GM12878 (cell line): Measurements from ENCODE around the gene ZXDC. TPM values are rescaled to one million over a fixed set of nuclear protein-coding genes. Genes with fewer than 3 reads are reported as not detected.

Source experiments
- ATAC-seq: fragments of 200-7000 bp; cut with Tn5 transposase; 3 replicates; pipeline ENCODE4 v1.9.1; 2020; ENCODE audit warnings: mild to moderate bottlenecking, moderate library complexity
- BruUV-seq: library from RNA; stranded (reverse); fragments of 400-500 nt; replicated peaks from 2 replicates; lab custom pipeline; 2021; lab: Mats Ljungman, UMichigan
- CTCF ChIA-PET: fragments of 300-600 bp; sonication (Branson Sonifier 250); formaldehyde crosslinking; extraction: SDS; loops from one replicate; lab custom pipeline; 2021; ENCODE audit warnings: inconsistent platforms; lab: Yijun Ruan, JAX
- POLR2A ChIA-PET: fragments of 350-600 bp; formaldehyde crosslinking; extraction: SDS; loops from one replicate; lab custom pipeline; 2021; ENCODE audit warnings: inconsistent platforms; lab: Charles Lee
- RAD21 ChIA-PET: fragments of 300-600 bp; sonication (Branson Sonifier 250); formaldehyde crosslinking; loops from one replicate; lab custom pipeline; 2023; ENCODE audit warnings: antibody characterized with exemption; ENCODE audit not compliant: unreplicated experiment; lab: Charles Lee
- SMC1A ChIA-PET: fragments of 300-600 bp; sonication (Branson Sonifier 250); formaldehyde crosslinking; loops from one replicate; lab custom pipeline; 2023; ENCODE audit not compliant: unreplicated experiment, uncharacterized antibody; lab: Charles Lee
- DNase-seq: peaks from one replicate; pipeline ENCODE4 v3.0.0-alpha.2; 2011; ENCODE audit warnings: low read depth, low spot score
- FAIRE-seq: peaks from 3 replicates; lab custom pipeline; 2011; peaks lifted over from hg19 to GRCh38; lab: Jason Lieb, UNC
- H2AFZ ChIP-seq: 2 replicates; pipeline ENCODE4 v1.6.0; 2011; ENCODE audit warnings: low read depth, low read length, control low read depth; ENCODE audit not compliant: control insufficient read depth
- H3K27ac ChIP-seq: 2 replicates; pipeline ENCODE4 v1.5.1; 2011; ENCODE audit warnings: control low read depth; ENCODE audit not compliant: control insufficient read depth, insufficient read depth
- H3K27me3 ChIP-seq, 2 experiments: replicated peaks in 1 of 2; 2 replicates each; pipeline versions ENCODE4 v1.6.0 to v1.6.1; 2011; ENCODE audit warnings: low read length in 1 of 2; ENCODE audit not compliant: control insufficient read depth in 2 of 2, insufficient read depth in 2 of 2
- H3K36me3 ChIP-seq, 2 experiments: 2 replicates each; pipeline ENCODE4 v1.5.1; 2011; ENCODE audit warnings: low read length in 1 of 2; ENCODE audit not compliant: control insufficient read depth in 2 of 2, insufficient read depth in 2 of 2
- H3K4me1 ChIP-seq: 2 replicates; pipeline ENCODE4 v1.6.1; 2011; ENCODE audit warnings: mild to moderate bottlenecking, low read length, moderate library complexity, mixed read lengths; ENCODE audit not compliant: control insufficient read depth, insufficient read depth
- H3K4me2 ChIP-seq: 2 replicates; pipeline ENCODE4 v1.6.0; 2011; ENCODE audit warnings: control low read depth; ENCODE audit not compliant: control insufficient read depth, insufficient read depth
- H3K4me3 ChIP-seq: fragments of 200-600 bp; sonication (generic); 2 replicates; pipeline ENCODE4 v1.5.1; 2016
- H3K79me2 ChIP-seq: 2 replicates; pipeline ENCODE4 v1.6.0; 2011; ENCODE audit warnings: low read length; ENCODE audit not compliant: control insufficient read depth, insufficient read depth
- H3K9ac ChIP-seq: 2 replicates; pipeline ENCODE4 v1.8.0; 2011; ENCODE audit warnings: low read length, control low read depth, mixed read lengths; ENCODE audit not compliant: control insufficient read depth, insufficient read depth
- H3K9me3 ChIP-seq: replicated peaks from 3 replicates; pipeline ENCODE4 v1.5.1; 2011; ENCODE audit warnings: mild to moderate bottlenecking, low read length; ENCODE audit not compliant: control insufficient read depth, insufficient read depth
- H4K20me1 ChIP-seq: 2 replicates; pipeline ENCODE4 v1.6.0; 2011; ENCODE audit not compliant: control insufficient read depth, insufficient read depth
- ASH2L ChIP-seq: fragments of 300-600, 200-600 bp; sonication (generic); IDR thresholded peaks from 2 replicates; pipeline ENCODE4 v1.6.1; 2017; ENCODE audit warnings: low read depth, mild to moderate bottlenecking, borderline replicate concordance
- ATF7 ChIP-seq: fragments of 450-650 bp; IDR thresholded peaks from 2 replicates; pipeline ENCODE4 v1.6.1; 2016; ENCODE audit warnings: low read depth, mild to moderate bottlenecking
- BACH1 ChIP-seq: fragments of 450-650 bp; IDR thresholded peaks from 2 replicates; pipeline ENCODE4 v1.6.1; 2017; ENCODE audit warnings: mild to moderate bottlenecking, borderline replicate concordance
- BHLHE40 ChIP-seq, 2 experiments: fragments of 450-650 bp in 1 of 2; IDR thresholded peaks; 2 replicates each; pipeline ENCODE4 v1.6.1; 2011 to 2017; ENCODE audit warnings: low read depth in 2 of 2, borderline replicate concordance in 1 of 2, improper control_type of control experiment in 1 of 2, low read length in 1 of 2, mild to moderate bottlenecking in 1 of 2
- CEBPB ChIP-seq, 2 experiments: fragments of 150-350 bp in 1 of 2; IDR thresholded peaks; 2 replicates each; pipeline ENCODE4 v1.6.1; 2012 to 2014; ENCODE audit warnings: low read depth in 2 of 2, low read length in 2 of 2, borderline replicate concordance in 1 of 2, inconsistent platforms in 1 of 2
- HCFC1 ChIP-seq: fragments of 150-350 bp; IDR thresholded peaks from 2 replicates; pipeline ENCODE4 v1.6.1; 2014; ENCODE audit warnings: low read length
- HDAC6 ChIP-seq: fragments of 200-600 bp; sonication (generic); IDR thresholded peaks from one replicate; pipeline ENCODE4 v1.8.0; 2017; ENCODE audit warnings: antibody characterized with exemption; ENCODE audit not compliant: unreplicated experiment
- NFYA ChIP-seq: IDR thresholded peaks from 2 replicates; pipeline ENCODE4 v1.6.1; 2011; ENCODE audit warnings: low read depth, mild to moderate bottlenecking, low read length, improper control_type of control experiment, borderline replicate concordance
- NFYB ChIP-seq: IDR thresholded peaks from 2 replicates; pipeline ENCODE4 v1.6.1; 2011; ENCODE audit warnings: low read depth, mild to moderate bottlenecking, low read length, improper control_type of control experiment, moderate library complexity; ENCODE audit not compliant: insufficient read depth
- RB1 ChIP-seq: fragments of 450-650 bp; formaldehyde crosslinking; IDR thresholded peaks from 2 replicates; pipeline ENCODE4 v1.6.1; 2017; ENCODE audit warnings: mild to moderate bottlenecking, borderline replicate concordance
- YY1 ChIP-seq: IDR thresholded peaks from 2 replicates; pipeline ENCODE4 v1.6.1; 2011; ENCODE audit warnings: low read depth, mild to moderate bottlenecking, low read length
- ZBTB4 ChIP-seq: fragments of 450-650 bp; formaldehyde crosslinking; IDR thresholded peaks from 2 replicates; pipeline ENCODE4 v1.4.0; 2022; ENCODE audit warnings: mild to moderate bottlenecking, moderate library complexity
- ZNF207 ChIP-seq: fragments of 450-650 bp; IDR thresholded peaks from 2 replicates; pipeline ENCODE4 v1.6.1; 2014; ENCODE audit warnings: antibody characterized with exemption, mild to moderate bottlenecking, borderline replicate concordance
- ZNF384 ChIP-seq: IDR thresholded peaks from 2 replicates; pipeline ENCODE4 v1.6.1; 2012; ENCODE audit warnings: low read depth, mild to moderate bottlenecking, low read length, improper control_type of control experiment, borderline replicate concordance
- ZSCAN29 ChIP-seq: fragments of 450-650 bp; IDR thresholded peaks from 2 replicates; pipeline ENCODE4 v1.6.1; 2017; ENCODE audit warnings: mild to moderate bottlenecking, moderate library complexity
- WGBS: methylation state at CpG from one replicate; pipeline ENCODE4 v1.1.6; 2016; ENCODE audit warnings: low lambda C conversion rate; ENCODE audit not compliant: insufficient replicate concordance, insufficient coverage; ENCODE audit errors: missing lambda C conversion rate; 5-methylcytosine and 5-hydroxymethylcytosine counted together
- in situ Hi-C: fragments of 300-500 bp; cut with MboI; formaldehyde crosslinking; loops from 9 replicates; pipeline ENCODE4 v1.14.3; 2018; ENCODE audit warnings: mixed read lengths
- intact Hi-C: fragments of 100-400 bp; cut with micrococcal nuclease; formaldehyde crosslinking; loops from one replicate; pipeline ENCODE4 v1.14.2; 2022; ENCODE audit not compliant: unreplicated experiment
- polyA plus RNA-seq, 11 experiments: library from polyadenylated mRNA; depleted of rRNA in 4 of 11; unstranded in 6 of 11; stranded (reverse) in 5 of 11; fragments of >200 nt; fragmentation: Nextera tagmentation in 4 of 11; fragmentation: Illumina TruSeq in 1 of 11; extraction: Ambion mirVana in 4 of 11; extraction: Trizol in 1 of 11; gene quantifications; 1 replicate in 1 of 11; 2 replicates in 10 of 11; pipeline versions ENCODE4 v1.2.1 to v1.2.3, GENCODE V29; 2011 to 2016; ENCODE audit warnings: inconsistent platforms in 2 of 11, missing spikeins in 2 of 11, low read depth in 1 of 11
- total RNA-seq, 4 experiments: library from RNA; depleted of rRNA in 3 of 4; stranded (reverse); fragments of >200 nt in 3 of 4; fragmentation: Illumina TruSeq in 1 of 4; extraction: Trizol in 1 of 4; gene quantifications; 2 replicates each; pipeline versions ENCODE4 v1.2.1 to v1.2.3, GENCODE V29; 2013 to 2021

Gene ZXDC
- total and polyA plus RNA-seq, 10 of the 15 experiments (the other 5 are each of a cell fraction or from before 2014, with no cell fraction given): 0.72 to 15.3 (median 8.5) TPM

- H3K36me3 ChIP-seq: no peaks in the 10 kb centered on the region
- RAD21 ChIA-PET: no interaction called here
- BruUV-seq: no TSS peak
- CTCF ChIA-PET: no interaction called here
- no peak overlapping the region for H3K9ac ChIP-seq
- POLR2A ChIA-PET: no interaction called here
- WGBS: 30% methylated on average over 13 of the region's 15 CpGs
- H4K20me1 ChIP-seq: no peaks in the 10 kb centered on the region
- in situ Hi-C loops: no loop called here
- no peak overlapping the region for H3K27ac ChIP-seq
- H2AFZ ChIP-seq: no peak overlapping the region
- intact Hi-C loops: no loop called here
- ATAC-seq (no peak), DNase-seq (no peak), FAIRE-seq (no peak)
- H3K27me3 ChIP-seq: no peaks in the 10 kb centered on the region
- no peak overlapping the region for H3K4me2 ChIP-seq
- no peaks in the 10 kb centered on the region for H3K4me1 ChIP-seq
- no peaks in the 10 kb centered on the region for H3K79me2 ChIP-seq
- no peaks in the 10 kb centered on the region for H3K9me3 ChIP-seq
- SMC1A ChIA-PET: no interaction called here
- no peak overlapping the region for H3K4me3 ChIP-seq
- no peak for TF ChIP-seq HCFC1
- TF ChIP-seq ASH2L: no peak
- no peak for TF ChIP-seq ZBTB4
- TF ChIP-seq ZSCAN29: no peak
- no peak for TF ChIP-seq CEBPB (IDR thresholded peaks at IDR 0.05; ENCODE audit: borderline replicate concordance in 1 of 2, low read depth in 2 of 2, low read length in 2 of 2)
- no peak for TF ChIP-seq YY1
- TF ChIP-seq ZNF384: no peak
- TF ChIP-seq NFYB: no peak
- TF ChIP-seq ATF7: no peak
- TF ChIP-seq NFYA: no peak
- TF ChIP-seq BHLHE40 (IDR thresholded peaks at IDR 0.05; ENCODE audit: borderline replicate concordance in 1 of 2, low read depth in 2 of 2, low read length in 1 of 2): no peak
- TF ChIP-seq BACH1: no peak
- TF ChIP-seq RB1: no peak
- no peak for TF ChIP-seq ZNF207
- no peak for TF ChIP-seq HDAC6
These were observed 7.0 kb upstream of the ZXDC start for GRCh38 chr3:126482503-126483255.
